ENCODE measurements around the gene CEP41.

The CEP41 gene

DNA sequence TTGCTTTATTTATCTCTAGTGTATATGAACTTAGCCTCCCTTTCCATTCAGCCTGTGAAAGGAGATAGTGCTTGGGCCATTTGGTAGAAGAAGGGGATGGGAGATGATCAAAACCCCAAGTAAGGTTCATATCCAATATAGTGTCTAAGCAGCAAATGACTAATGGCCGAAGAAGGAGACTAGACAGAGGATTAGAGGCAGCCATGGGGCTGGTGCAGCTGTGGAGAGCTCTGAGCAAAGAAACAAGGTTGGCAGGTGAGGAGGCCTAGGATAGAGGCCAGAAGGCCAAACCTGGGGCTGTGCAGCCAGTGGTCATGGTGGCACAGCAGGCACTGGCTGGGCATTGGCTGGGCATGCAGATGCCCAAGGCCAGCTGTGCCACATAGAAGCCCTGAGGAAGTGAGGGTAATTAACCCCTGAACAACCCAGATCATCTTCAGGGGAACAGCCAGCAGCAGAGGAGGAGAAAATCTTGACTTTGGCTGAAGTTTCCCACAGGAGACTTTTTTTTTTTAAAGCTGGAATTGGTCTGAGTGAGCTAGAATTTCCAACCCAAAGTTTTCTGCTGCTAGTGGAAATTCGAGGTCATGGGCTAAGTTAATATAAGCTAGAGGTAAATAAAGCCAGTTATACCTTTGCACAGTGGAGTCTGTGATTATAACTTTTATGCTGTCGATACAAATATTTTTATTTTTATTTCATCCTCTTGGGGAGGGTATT lies 70.8 kb downstream of the CEP41 start:
- DNase-seq (ENCODE audit: low read depth in 2 of 3, low spot score in 1 of 3) = no peak

DNA sequence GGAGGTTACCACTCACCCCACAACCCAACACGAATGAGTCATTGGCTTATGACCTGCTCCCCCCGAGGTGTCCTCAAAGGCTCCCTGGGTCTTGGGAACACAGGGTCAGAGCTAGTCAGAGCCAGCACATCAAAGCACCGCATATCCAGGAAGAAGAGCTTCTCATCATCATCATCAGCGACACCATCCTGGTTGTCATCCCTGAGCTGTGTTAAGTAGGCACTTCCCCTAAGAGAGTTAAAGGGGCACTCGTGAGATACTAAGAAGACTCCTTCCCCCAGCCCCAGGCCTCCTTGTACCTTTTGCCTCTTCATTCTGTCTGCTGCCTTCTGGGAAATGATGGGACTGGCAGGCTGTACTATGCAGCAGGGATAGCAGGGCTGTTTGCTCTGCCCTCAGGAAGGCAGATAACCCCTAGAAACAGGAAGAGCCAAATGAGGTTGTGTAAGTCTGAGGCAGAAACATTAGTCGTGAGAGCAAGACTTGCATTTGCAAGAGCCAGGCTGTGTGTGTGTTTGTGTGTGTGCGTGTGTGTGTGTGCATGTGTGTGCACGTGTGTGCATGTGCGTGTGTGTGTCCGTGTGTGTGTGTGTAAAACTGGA lies 71.6 kb downstream of the CEP41 start:
- no peak for DNase-seq (ENCODE audit: low read depth in 2 of 3, low spot score in 1 of 3)

DNA sequence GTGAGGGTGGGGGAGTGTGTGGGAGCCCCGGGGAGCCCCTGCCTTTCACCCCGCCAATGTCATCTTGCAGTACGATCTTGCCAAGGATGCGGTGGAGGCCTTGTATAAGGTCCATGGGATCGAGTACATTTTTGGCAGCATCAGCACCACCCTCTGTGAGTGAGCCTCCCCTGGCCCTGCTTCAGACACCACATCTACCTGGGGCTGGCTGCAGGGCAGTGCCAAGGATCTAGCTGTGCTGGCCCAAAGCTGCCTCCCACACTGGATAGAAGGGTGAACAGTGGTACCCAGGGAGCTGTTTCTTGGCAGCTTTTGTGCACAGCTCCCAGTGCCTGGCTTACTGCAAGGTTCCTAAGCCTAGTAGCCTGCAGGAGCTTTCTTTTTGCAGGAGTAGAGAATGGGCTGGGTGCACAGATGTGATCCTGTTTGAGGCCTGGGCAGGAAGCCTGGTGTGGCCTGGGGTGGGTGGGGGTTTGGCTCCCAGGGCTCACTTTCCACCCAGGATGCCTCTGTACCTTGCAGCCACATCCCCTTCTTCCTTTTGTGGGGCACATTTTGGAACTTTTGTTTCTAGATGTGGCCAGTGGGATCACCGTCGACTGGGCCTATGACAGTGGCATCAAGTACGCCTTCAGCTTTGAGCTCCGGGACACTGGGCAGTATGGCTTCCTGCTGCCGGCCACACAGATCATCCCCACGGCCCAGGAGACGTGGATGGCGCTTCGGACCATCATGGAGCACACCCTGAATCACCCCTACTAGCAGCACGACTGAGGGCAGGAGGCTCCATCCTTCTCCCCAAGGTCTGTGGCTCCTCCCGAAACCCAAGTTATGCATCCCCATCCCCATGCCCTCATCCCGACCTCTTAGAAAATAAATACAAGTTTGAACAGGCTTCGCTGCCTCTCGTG lies 72.7 kb downstream of the CEP41 start:
- DNase-seq (ENCODE audit: low read depth in 2 of 3, low spot score in 1 of 3) = no peak

DNA sequence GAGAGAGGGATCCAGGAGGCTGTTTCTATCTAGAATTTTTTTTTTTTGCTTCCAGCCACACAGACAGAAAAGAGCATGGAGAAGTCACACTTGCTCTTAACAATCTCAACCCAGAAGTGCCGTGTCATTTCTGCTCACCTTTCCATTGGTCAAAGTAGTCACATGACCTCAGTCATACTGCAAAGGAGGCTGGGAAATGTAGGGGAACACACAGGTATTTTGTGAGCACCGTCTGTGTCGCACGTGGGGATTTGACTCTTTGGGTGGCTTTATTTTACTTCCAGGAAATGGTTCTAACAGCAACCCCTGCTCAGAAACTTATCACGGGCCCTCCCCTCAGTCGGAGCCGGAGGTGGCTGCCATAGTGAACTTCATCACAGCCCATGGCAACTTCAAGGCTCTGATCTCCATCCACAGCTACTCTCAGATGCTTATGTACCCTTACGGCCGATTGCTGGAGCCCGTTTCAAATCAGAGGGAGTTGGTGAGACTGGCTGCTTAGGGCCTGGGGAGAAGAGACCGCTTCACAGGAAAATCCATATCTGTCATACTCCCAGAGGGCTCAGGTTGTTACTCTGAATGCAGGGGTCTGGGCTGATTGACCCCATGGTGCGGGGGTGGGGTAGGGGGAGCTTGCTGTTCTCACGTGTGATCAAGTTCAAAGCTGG lies 73.6 kb downstream of the CEP41 start:
- no peak for DNase-seq (ENCODE audit: low read depth in 2 of 3, low spot score in 1 of 3)

DNA sequence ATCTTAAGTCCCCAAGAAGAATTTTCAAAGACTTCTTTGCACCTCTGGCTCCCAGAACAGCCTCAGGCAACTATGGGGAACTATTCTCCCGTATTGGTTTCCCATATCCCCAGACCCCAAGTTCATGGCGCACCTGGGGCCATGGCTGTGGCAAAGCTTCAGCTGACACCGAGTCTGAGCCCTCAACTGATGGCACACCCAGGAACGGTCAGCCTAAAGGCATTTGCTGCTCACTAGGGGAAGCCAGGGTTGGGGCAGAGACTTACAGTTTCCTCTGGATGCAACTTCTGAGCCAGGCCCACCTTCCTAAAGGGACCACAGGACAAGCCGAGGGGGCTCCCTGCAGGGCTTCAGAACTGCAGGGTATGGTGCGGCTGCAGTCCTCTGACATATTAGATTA lies 74.3 kb downstream of the CEP41 start:
- DNase-seq (ENCODE audit: low read depth in 2 of 3, low spot score in 1 of 3) = no peak

DNA sequence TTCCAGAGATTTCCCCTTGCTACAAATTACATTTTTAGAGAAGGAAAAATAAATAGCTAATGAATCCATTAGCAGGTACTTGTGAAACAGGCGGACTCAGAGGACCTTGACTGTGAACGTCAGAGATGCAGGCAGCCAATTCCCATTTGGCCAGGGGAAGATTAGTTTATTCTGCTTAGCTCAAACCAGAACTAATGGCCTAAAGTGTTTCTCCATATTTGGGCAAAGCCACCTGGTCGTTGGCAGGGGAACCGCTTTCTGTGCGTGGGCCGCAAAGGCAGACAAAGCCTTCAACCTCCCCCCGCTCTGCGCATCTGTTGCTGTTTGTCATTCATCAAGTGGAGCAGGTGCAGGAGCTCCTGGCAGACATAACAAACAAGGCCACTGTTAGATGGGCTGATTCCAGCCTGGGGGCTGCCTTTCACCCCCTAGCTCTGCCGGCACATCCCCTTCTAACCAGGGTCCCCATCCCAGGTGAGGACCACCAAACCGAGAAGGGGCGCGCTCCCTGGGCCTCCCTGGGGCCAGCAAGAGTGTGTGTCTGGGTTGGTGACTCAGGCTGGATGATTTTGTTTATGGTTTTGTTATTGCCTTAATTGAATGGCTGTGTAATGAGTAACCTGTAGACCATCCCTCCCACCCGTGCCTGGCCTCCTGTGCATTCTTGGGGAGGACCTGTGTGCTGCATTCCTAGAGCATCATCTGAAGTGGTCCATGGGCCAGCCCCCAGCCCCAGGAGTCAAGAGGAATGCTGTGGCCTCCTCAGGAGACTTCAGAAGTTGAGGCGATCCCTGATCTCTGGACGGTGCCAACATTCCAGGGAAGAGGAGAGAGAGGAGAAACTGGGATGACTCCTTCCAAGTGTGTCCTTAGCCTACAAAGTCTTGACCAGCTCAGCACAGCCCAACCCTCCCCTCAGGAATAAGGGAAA lies 75.0 kb downstream of the CEP41 start:
- no peak for DNase-seq (ENCODE audit: low read depth in 2 of 3, low spot score in 1 of 3)

DNA sequence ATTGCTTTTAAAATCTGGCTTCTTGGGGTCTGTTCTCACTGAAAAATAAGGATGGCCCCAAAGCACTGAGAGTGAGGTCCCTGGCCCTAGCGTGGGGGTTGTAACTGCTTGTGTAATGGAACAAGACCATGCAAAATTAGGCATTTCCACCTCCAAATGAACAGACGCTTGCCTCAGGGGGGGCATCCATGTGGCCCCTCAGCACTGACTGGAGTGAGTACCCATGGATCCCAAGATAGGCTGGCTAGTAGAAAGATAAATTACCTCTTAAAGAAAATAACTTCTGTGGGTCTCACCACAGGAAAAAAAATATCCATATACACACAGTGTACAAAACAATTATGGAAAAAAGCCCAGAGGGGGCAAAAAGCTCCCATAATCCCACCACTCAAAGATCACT lies 75.7 kb downstream of the CEP41 start:
- DNase-seq (ENCODE audit: low read depth in 2 of 3, low spot score in 1 of 3) = no peak

DNA sequence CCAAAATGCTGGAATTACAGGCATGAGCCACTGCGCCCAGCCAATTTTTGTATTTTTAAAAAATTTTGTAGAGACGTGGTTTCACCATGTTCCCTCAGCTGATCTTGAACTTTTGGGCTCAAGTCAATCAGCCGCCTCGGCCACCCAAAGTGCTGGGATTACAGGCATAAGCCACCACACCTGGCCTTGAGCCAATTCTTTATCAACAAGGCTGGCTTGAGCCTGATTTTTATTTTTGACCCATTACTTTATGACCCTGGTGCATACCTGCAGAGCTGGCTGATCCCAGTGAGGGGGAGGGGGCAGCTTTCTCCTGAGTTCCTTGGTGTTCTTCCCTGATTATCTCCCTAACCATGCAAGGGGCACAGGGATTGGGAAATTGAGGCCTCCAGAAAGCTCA lies 76.4 kb downstream of the CEP41 start:
- no peak for DNase-seq (ENCODE audit: low read depth in 2 of 3, low spot score in 1 of 3)

DNA sequence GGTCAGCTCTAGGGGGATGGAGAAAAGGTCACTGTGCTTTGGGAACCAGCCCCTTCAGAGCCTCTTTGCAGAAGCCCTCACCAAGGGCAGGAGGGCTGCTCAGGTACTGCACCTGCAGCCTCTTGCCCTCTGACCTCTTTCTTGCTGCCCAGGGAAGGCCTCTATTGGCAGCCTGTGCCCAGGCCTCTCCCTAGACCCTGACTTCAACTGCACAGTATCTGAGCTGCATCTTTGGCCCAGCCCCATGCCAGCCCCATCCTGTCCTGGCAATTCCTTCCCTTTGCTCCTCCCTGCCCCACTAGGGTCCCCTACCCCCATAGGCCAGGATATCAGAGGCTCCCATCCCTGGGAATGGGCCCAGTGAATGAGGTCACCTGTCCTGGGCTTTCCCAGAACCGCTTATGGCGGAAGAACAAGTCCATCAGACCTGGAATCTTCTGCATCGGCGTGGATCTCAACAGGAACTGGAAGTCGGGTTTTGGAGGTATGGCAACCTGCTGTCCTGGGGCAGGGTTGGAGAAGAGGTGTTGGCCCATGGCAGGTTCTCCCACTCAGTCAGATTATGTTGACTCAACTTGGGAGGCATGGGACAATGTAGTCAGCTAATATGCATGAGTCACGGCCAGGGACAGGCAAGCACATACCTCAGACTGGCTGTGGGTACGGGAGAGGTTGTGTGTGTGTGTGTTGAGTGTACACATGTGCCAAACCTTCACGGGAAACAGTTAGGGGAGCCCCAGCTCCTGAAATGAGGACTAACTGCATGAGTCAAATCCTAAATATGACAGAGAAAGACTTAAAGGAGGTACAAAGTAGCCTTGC lies 77.6 kb downstream of the CEP41 start:
- peak; percentile 60 to 74 (median 63) for DNase-seq (ENCODE audit: low read depth in 2 of 3, low spot score in 1 of 3)

DNA sequence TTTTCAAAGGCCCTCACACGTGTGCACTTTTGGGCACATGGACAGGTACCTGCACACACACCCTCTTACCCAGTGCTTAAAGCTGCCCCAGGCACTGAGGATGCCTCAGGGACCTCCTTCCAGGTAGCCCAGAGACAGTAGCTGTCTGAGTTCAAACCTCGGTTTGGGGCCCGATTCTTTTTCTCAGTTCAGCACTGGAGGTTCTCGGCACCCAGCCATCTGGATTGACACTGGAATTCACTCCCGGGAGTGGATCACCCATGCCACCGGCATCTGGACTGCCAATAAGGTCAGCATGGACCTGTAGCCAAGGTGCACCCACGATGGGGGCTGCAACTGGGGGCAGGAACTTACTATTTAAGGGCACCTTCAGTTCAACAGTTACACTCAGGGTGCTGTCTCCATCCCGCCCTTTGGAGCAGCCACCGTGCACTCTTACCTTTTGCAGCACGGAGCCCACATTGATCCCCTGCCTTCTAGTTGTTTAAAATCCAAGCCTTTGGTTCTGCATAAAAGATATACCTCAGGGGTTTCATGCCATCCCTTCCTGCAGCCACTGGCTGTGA lies 78.5 kb downstream of the CEP41 start:
- DNase-seq (ENCODE audit: low read depth in 2 of 3, low spot score in 1 of 3) = no peak

DNA sequence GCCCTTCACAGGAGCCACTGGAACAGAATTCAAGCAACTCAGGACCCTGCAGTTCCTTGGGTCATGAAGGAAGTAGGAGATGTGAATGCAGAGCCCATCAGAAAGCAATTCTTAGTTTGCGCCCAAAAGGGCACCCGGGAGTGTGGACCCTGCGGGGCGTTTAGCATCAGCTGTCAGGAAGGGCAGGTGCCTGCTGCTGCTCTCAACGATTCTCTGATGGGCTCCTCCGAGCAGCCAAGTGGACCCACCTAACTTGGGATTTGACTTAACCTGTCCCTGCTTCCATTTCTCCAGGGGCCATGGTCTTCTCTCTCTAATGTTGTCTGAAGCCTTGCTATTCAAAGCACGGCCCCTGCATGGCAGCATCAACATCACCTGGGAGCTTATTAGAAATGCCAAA lies 79.1 kb downstream of the CEP41 start:
- no peak for DNase-seq (ENCODE audit: low read depth in 2 of 3, low spot score in 1 of 3)

DNA sequence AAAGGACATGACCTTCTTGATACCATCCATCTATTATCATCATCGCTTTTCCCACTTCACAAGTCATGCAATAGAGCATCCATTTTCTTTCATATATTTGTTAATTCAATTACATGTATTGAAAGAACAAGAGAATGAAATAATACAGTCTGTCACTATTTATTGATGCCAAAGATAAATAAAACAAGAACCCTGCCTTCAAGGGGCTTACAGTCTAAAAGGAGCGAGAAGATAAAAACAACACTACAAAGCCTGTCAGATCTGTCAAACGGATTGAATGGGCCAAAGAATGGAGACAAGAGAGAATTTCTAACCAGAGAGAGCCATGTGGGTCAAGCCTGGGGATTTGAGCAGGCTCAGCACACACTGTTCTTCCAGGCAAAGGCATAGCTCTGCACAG lies 80.3 kb downstream of the CEP41 start:
- DNase-seq (ENCODE audit: low read depth in 2 of 3, low spot score in 1 of 3) = no peak

DNA sequence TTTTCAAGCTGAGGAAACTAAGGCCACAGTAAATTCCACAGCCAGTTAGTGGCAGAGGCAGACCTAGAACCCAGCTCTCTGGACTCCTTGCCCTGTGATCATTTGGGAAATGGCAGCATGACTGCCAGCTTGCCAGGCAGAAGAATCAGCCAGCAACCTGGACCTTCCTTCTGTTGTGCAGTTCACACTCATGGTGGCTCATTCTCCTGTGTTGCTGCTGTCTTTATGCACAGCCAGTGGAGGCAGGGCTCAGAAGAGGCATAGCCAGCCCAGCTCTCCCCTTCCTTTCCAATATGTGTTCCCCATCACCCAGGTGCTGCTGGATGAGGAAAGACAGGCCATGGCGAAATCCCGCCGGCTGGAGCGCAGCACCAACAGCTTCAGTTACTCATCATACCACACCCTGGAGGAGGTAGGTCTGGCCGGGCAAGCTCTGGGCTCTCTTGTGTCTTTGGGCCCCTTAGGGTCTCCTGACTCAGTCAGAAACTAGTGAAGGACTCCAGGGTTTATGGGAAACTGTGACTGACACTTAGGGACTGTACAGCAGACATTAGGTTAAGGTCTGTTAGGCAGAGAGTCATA lies 81.4 kb downstream of the CEP41 start:
- DNase-seq (ENCODE audit: low read depth in 2 of 3, low spot score in 1 of 3) = no peak

DNA sequence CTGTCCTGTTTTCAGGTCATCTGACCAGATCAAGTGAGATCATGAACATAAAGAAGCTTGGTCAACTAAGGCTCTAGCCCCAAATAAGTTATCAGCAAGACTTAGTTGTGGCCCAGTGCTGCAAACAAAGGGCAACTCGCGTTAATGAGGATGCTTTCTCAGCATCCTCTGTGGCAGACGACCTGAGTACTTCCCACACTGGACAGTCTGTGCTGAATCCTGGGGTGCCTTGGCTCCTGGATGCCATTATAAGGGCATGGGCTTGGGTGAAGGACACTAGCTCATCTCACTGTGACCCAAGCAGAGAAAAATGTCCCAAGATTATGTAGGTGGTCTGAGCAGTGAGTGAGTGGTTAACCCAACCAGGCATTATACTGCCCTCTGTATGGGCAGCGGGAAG lies 82.3 kb downstream of the CEP41 start:
- DNase-seq (ENCODE audit: low read depth in 2 of 3, low spot score in 1 of 3) = no peak

DNA sequence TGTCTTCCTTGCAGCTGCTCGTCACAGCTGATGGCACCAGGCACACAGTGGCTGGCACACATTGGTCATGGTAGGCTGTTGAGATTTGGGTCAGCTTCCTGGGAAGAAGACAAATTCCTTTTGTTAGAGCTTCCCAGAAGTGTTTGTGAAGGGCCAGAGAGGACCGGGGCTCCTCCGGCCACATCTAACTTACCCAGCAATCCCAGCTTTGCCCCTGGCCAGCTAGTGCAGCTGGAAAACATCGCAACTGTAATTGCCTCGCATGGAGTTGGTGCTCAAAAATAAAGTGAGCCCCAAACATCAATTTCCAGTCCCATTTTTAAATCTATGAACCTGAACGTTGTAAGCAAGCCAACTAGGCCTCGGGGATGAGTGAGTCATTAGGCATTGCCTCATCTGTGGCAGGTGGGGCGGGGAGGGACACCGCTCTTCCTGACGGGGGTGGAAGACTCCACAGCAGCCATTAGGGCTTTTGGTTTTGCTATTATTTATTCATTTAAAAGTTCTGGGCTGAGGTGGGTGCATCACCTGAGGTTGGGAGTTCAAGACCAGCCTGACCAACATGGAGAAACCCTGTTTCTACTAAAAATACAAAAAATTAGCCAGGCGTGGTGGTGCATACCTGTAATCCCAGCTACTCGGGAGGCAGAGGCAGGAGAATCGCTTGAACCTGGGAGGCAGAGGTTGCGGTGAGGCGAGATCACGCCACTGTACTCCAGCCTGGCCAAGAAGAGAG lies 83.8 kb downstream of the CEP41 start:
- DNase-seq (ENCODE audit: low read depth in 2 of 3, low spot score in 1 of 3) = no peak

DNA sequence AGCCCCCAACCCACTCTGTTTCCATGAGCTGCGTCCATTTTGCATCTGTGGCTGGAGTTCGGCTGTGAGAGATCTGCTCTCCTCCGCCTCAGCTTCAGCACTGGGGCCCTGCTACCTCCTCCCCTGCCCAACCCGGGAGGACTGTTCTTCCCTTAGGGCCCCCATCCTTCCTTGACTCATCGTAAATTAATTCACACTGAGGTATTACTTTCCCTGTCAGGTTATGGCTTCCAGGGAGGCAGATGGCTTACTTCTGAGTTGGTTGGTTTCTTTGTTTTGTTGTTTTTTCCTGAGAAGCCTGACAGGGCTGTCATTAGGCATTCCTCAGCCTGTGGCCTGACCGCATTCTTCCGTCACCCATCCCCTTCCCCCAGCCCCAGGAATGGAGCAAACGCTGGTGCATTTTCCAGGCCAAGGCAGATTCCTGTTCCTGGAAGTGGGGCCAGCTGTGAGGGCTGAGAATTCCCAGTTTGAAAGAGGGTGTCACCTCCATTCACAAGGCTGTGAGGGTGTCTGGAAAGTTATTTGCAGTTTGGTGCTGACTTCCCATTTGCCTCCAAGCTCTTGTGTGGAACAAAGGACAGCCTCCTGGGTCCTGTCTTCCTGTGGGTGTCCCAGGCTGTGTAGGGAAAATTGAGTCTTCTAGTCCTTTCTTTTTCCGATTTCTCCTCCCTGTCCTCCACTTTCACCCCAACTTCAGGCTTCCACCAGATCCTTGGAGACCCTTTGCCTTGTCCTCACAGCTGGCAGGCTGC lies 84.5 kb downstream of the CEP41 start:
- DNase-seq (ENCODE audit: low read depth in 2 of 3, low spot score in 1 of 3) = no peak

DNA sequence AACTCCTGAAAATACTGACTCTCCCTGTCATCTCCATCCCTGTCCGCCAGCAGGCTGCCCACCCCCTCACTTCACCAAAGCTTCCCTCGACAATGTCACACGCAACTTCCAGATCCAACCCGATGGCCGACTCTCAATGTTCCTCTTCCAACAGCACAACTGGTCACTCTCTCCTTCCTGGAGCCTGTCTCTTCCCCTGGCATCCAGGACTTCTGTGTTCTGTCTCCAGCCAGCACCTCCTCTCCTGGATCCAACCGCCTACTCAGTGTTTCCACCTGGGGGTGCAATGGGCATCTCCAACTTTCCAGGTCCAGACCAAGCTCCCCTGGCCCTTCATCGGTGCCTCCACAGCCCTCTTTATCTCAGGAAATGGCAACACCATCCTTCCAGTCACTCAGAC lies 87.6 kb downstream of the CEP41 start:
- no peak for DNase-seq (ENCODE audit: low read depth in 2 of 3, low spot score in 1 of 3)
